ENCODE measurements around the gene EIF4E2.

- TF ChIP-seq GATA2 (IDR thresholded peaks at IDR 0.05; ENCODE audit: low read depth, low read length) (no peak), GATA3 (IDR thresholded peaks at IDR 0.05; ENCODE audit: low read depth, low read length) (no peak)
Measured at GRCh38 chr2:232610081-232610480, 59.6 kb downstream of the EIF4E2 start.
